Anterior cingulate cortex (tissue), 58 donors: ENCODE measurements around the gene MYLK.
"Not testable (repeated sequence)": the region's sequence is repeated elsewhere in the genome, so short reads cannot be mapped to it uniquely, and the experiment has no call there.

Experiments
- DNase-seq, 58 donors: peaks; one replicate each; lab custom pipeline; 2025; lab: John Stamatoyannopoulos, UW

The MYLK gene

GRCh38 chr3:123884203-123884831 lies at the start of gene MYLK:
MYLK (minus strand) TSS chr3:123884332; CDS start chr3:123793841, 90,491 bp downstream.
- peak in 8 of 58 donors; percentile 3 to 40 (median 23) for DNase-seq

GRCh38 chr3:123930445-123930844 lies 46.3 kb upstream of the MYLK start:
- no peak for DNase-seq

- DNase-seq, result no peak
These were observed 45.2 kb upstream of the MYLK start for GRCh38 chr3:123929325-123929724.

- no peak for DNase-seq
These were observed 42.3 kb upstream of the MYLK start for GRCh38 chr3:123926396-123926795.

- DNase-seq, result no peak
These were observed 36.7 kb upstream of the MYLK start for GRCh38 chr3:123920868-123921267.

- no peak for DNase-seq
These were observed 36.3 kb upstream of the MYLK start for GRCh38 chr3:123920383-123920782.

- DNase-seq, result no peak
These were observed 35.2 kb upstream of the MYLK start for GRCh38 chr3:123919353-123919752.

GRCh38 chr3:123914829-123915228 lies 30.7 kb upstream of the MYLK start:
- DNase-seq, result peak in 1 of 58 donors; percentile 1

GRCh38 chr3:123909785-123910184 lies 25.7 kb upstream of the MYLK start:
- DNase-seq, result no peak

- no peak for DNase-seq
These were observed 23.6 kb upstream of the MYLK start for GRCh38 chr3:123907720-123908119.

- DNase-seq, result no peak
These were observed 15.3 kb upstream of the MYLK start for GRCh38 chr3:123899300-123899865.

GRCh38 chr3:123893012-123893411 lies 8.9 kb upstream of the MYLK start:
- DNase-seq, result no peak

GRCh38 chr3:123892195-123892594 lies 8.1 kb upstream of the MYLK start:
- DNase-seq, result no peak

- not testable (repeated sequence) for DNase-seq
These were observed 6.9 kb upstream of the MYLK start for GRCh38 chr3:123890991-123891390.

GRCh38 chr3:123890162-123890561 lies 6.0 kb upstream of the MYLK start:
- not testable (repeated sequence) for DNase-seq

- DNase-seq, result no peak
These were observed 861 bp upstream of the MYLK start for GRCh38 chr3:123884993-123885392.

GRCh38 chr3:123883701-123884202 lies 380 bp downstream of the MYLK start:
- no peak for DNase-seq

GRCh38 chr3:123883111-123883510 lies 1.0 kb downstream of the MYLK start:
- no peak for DNase-seq

- DNase-seq, result no peak
These were observed 2.4 kb downstream of the MYLK start for GRCh38 chr3:123881771-123882170.

GRCh38 chr3:123880998-123881561 lies 3.1 kb downstream of the MYLK start:
- peak in 7 of 58 donors; percentile 2 to 49 (median 18) for DNase-seq

GRCh38 chr3:123878807-123879206 lies 5.3 kb downstream of the MYLK start:
- DNase-seq, result no peak

GRCh38 chr3:123877965-123878364 lies 6.2 kb downstream of the MYLK start:
- DNase-seq, result no peak
